ENCODE data around the gene MAP7D3.

The MAP7D3 gene

DNA sequence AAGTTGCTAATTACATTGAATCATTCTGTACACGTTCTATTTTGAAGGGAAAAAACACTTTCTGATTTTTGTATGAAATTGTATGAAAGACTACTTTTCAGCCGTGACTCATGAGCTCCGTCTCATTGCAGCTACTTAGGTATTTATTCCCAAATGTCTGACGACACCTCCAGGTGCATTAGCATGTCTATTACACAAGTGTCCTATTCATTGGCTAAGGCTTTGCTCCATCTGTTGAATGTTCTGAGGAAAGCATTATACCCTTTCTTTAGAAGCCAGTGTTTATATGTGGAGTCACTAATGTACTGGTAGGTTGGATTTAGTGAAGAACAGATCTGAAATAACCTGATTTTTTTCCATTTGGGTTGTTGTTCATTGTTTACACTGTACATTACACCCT, 51.8 kb downstream of the MAP7D3 start:
- no peaks in the 10 kb centered on the region for H4K20me1 ChIP-seq (ENCODE audit: low read depth, low read length)
- no peaks in the 10 kb centered on the region for H3K9me3 ChIP-seq (ENCODE audit: insufficient read depth, low read length)
- no peak overlapping the region for H3K27ac ChIP-seq (ENCODE audit: low read depth, low read length)
- no peaks in the 10 kb centered on the region for H3K27me3 ChIP-seq (ENCODE audit: low read length)
- TF ChIP-seq EZH2phosphoT487 (conservative IDR thresholded peaks at IDR 0.05; ENCODE audit: low read length) (no peak), CTCF (IDR thresholded peaks at IDR 0.05; ENCODE audit: insufficient read depth, low read length, poor library complexity, severe bottlenecking) (no peak)
- no peaks in the 10 kb centered on the region for H3F3A ChIP-seq (ENCODE audit: insufficient read depth)
- no peaks in the 10 kb centered on the region for H3K36me3 ChIP-seq (ENCODE audit: low read length)
- H2AFZ ChIP-seq (ENCODE audit: low read depth, low read length, severe bottlenecking), result no peak overlapping the region
- H3K9ac ChIP-seq (ENCODE audit: low read length), result no peak overlapping the region
- H3K4me3 ChIP-seq (ENCODE audit: insufficient read depth, low read length, poor library complexity, severe bottlenecking), result no peak overlapping the region
- H3K79me2 ChIP-seq (ENCODE audit: insufficient read depth, low read length), result no peaks in the 10 kb centered on the region
- H3K4me2 ChIP-seq (ENCODE audit: low read depth, low read length, poor library complexity, severe bottlenecking), result no peak overlapping the region
- no peaks in the 10 kb centered on the region for H3K9me2 ChIP-seq (replicated peaks; ENCODE audit: insufficient read depth, low read length)

GRCh38 chrX:136198678-136199243, 52.4 kb downstream of the MAP7D3 start:
- no peak overlapping the region for H3K9ac ChIP-seq (ENCODE audit: low read length)
- H3K79me2 ChIP-seq (ENCODE audit: insufficient read depth, low read length), result no peaks in the 10 kb centered on the region
- TF ChIP-seq EZH2phosphoT487 (conservative IDR thresholded peaks at IDR 0.05; ENCODE audit: low read length), result no peak
- no peak for TF ChIP-seq CTCF (IDR thresholded peaks at IDR 0.05; ENCODE audit: insufficient read depth, low read length, poor library complexity, severe bottlenecking)
- H4K20me1 ChIP-seq (ENCODE audit: low read depth, low read length), result no peaks in the 10 kb centered on the region
- H3K9me3 ChIP-seq (ENCODE audit: insufficient read depth, low read length), result no peaks in the 10 kb centered on the region
- H3K27ac ChIP-seq (ENCODE audit: low read depth, low read length), result no peak overlapping the region
- H3K27me3 ChIP-seq (ENCODE audit: low read length), result no peaks in the 10 kb centered on the region
- H3K36me3 ChIP-seq (ENCODE audit: low read length), result no peaks in the 10 kb centered on the region
- H2AFZ ChIP-seq (ENCODE audit: low read depth, low read length, severe bottlenecking), result no peak overlapping the region
- no peaks in the 10 kb centered on the region for H3F3A ChIP-seq (ENCODE audit: insufficient read depth)
- no peak overlapping the region for H3K4me3 ChIP-seq (ENCODE audit: insufficient read depth, low read length, poor library complexity, severe bottlenecking)
- H3K9me2 ChIP-seq (replicated peaks; ENCODE audit: insufficient read depth, low read length), result no peaks in the 10 kb centered on the region
- no peak overlapping the region for H3K4me2 ChIP-seq (ENCODE audit: low read depth, low read length, poor library complexity, severe bottlenecking)

GRCh38 chrX:136198010-136198409, 53.2 kb downstream of the MAP7D3 start:
- no peaks in the 10 kb centered on the region for H3K36me3 ChIP-seq (ENCODE audit: low read length)

More at GRCh38 chrX:136198010-136198409, 53.2 kb downstream of the MAP7D3 start:
- no peak overlapping the region for H3K27ac ChIP-seq (ENCODE audit: low read depth, low read length)
- no peaks in the 10 kb centered on the region for H3F3A ChIP-seq (ENCODE audit: insufficient read depth)
- H3K4me2 ChIP-seq (ENCODE audit: low read depth, low read length, poor library complexity, severe bottlenecking), result no peak overlapping the region
- H3K79me2 ChIP-seq (ENCODE audit: insufficient read depth, low read length), result no peaks in the 10 kb centered on the region
- H3K9me2 ChIP-seq (replicated peaks; ENCODE audit: insufficient read depth, low read length), result no peaks in the 10 kb centered on the region
- H3K27me3 ChIP-seq (ENCODE audit: low read length), result no peaks in the 10 kb centered on the region
- no peak for TF ChIP-seq EZH2phosphoT487 (conservative IDR thresholded peaks at IDR 0.05; ENCODE audit: low read length)
- TF ChIP-seq CTCF (IDR thresholded peaks at IDR 0.05; ENCODE audit: insufficient read depth, low read length, poor library complexity, severe bottlenecking), result no peak
- H2AFZ ChIP-seq (ENCODE audit: low read depth, low read length, severe bottlenecking), result no peak overlapping the region
- no peak overlapping the region for H3K9ac ChIP-seq (ENCODE audit: low read length)
- no peak overlapping the region for H3K4me3 ChIP-seq (ENCODE audit: insufficient read depth, low read length, poor library complexity, severe bottlenecking)
- no peaks in the 10 kb centered on the region for H4K20me1 ChIP-seq (ENCODE audit: low read depth, low read length)
- H3K9me3 ChIP-seq (ENCODE audit: insufficient read depth, low read length), result no peaks in the 10 kb centered on the region
